HG02884 (cell line): ENCODE results near the gene HLA-DQA1.
"Not testable (repeated sequence)": the region's sequence is repeated elsewhere in the genome, so short reads cannot be mapped to it uniquely, and the experiment has no call there.

Experiments
- ATAC-seq: cut with Tn5 transposase; IDR thresholded peaks from one replicate; pipeline ENCODE4 v1.9.1; 2021; ENCODE audit warnings: mild to moderate bottlenecking, moderate library complexity; ENCODE audit not compliant: unreplicated experiment

HLA-DQA1 gene

DNA sequence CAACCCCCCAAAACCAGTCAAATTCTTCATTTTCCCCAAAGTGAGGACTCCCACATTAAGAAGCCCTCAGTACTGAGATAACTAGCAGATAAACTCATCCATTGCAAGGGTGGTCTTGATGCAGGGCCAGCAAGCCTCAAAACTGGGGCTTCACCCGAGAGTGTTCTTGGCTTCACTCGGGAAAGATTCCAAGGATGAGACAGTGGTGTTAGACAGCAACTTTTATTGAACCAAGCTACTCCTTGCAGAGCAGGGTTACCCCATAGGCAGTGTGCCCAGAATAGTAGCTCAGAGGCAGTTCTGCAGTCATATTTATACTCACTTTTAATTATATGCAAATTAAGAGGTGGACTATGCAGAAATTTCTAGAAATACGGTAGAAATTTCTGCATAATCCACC, 15.8 kb upstream of the HLA-DQA1 start:
- no peak for ATAC-seq

DNA sequence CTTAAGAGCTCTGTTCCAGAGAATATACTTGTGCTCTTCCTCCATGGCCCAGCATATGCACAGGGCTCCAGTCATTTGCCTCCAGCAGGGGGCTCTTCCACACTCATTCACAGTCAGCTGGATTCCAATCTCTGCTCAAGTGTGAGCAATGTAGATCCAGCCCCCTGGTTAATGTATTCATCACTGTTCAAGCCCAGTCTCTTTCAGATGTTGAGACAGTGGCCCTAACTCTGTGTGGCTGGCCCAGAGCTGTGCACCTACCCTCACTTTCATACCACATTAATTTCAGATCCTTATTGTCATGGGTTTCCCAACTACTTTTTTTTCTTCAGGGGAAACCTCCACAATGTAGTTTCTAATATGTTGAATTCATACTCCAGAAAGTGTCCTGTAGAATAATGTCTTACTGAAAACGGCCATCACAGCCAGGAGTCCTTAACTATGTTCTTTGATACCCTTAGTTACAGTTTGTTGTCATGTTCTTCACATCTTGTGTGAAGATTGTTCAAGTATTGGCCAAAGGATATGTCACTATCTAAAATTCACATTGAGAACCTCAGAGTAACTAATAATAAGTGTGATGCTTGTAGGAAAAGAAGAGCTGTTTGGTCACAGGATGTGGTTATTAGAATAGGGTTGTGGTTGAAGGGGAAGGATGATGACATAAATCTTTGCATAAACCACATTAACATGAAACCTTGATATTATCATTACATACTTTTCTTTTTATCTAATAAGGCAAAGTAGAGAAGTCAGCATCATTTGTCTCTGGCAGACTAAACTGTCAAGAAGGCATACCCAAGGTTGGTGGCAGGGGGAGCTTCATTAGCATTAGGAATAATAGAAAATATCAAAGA, 14.4 kb upstream of the HLA-DQA1 start:
- ATAC-seq, result peak; percentile 57

GRCh38 chr6:32623693-32624092, 13.5 kb upstream of the HLA-DQA1 start:
- ATAC-seq, result no peak

DNA sequence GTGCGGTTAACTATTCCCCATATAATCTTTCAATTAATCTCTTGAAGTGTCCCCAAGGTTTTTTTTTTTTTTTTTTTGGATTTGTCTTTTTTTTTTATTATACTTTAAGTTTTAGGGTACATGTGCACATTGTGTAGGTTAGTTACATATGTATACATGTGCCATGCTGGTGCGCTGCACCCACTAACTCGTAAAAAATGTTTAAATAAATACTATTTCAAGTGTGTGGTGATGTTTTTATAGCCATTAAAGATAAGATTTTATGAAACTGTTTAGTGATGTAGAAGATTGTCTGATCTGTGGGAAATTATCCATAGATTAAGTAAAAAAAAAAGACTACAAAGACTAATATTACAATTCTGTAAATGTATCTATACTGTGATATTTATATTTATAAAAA, 12.6 kb upstream of the HLA-DQA1 start:
- ATAC-seq, result no peak

GRCh38 chr6:32625137-32625536, 12.1 kb upstream of the HLA-DQA1 start:
- no peak for ATAC-seq

DNA sequence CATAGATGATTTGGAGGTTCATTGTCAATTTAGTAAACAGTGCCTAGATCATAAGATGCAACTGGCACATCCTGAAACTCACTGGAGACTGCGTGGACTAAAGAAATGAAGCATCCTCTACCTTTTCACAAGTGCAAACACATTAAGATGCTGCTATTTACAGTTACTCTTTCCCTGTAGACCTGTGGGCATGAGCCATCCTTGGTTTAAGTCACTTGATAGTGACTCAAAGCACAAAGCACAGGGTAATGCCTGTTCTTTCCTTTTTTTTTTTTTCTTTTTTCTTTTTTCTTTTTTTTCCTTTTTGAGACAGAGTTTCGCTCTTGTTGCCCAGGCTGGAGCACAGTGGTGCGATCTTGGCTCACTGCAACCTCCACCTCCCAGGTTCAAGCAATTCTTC, 10.0 kb upstream of the HLA-DQA1 start:
- no peak for ATAC-seq

GRCh38 chr6:32627831-32628230, 9.4 kb upstream of the HLA-DQA1 start:
- ATAC-seq, result no peak

DNA sequence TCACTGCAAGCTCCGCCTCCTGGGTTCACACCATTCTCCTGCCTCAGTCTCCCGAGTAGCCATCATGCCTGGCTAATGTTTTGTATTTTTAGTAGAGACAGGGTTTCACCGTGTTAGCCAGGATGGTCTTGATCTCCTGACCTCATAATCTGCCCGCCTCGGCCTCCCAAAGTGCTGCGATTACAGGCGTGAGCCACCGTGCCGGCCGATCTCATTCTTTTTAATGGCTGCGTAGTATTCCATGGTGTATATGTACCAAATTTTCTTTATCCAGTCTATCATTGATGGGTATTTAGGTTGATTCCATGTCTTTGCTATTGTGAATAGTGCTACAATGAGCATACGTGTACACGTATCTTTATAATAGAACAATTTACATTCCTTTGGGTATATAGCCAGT, 7.4 kb upstream of the HLA-DQA1 start:
- not testable (repeated sequence) for ATAC-seq

- ATAC-seq, result no peak
Measured at GRCh38 chr6:32635526-32636123, 1.6 kb upstream of the HLA-DQA1 start.

- ATAC-seq, result no peak
Measured at GRCh38 chr6:32637883-32638282, 677 bp downstream of the HLA-DQA1 start.

DNA sequence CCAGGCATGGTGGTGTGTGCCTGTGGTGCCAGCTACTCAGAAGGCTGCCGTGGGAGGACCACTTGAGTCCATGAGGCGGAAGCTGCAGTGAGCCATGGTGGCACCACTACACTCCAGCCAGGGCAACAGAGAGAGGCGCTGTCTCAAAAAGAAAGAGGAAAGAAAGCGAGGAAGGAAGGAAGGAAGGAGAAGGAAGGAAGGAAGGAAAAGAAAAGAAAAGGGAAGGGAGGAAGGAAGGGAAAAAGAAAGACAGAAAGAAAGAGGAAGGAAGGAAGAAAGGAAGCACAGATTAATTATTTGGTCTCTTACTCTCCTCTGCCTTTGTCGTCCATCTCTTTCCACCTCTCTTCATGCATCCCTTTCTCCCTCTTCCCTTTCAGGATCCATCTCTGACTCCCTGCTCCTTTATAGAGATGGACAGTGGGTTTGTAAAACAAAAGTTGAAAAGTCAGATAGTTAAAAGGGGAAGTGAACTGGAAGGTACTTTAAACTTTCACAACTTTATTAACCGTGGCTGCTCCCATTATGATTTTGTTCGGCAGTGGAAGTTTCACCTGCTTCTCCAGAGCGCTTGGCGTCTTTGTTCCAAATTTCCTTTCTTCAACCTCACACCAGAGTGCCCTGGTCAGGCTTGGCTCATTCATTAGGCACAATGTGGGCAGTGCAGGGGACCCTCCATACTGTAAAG, 1.5 kb downstream of the HLA-DQA1 start:
- no peak for ATAC-seq

GRCh38 chr6:32639440-32640394, 2.5 kb downstream of the HLA-DQA1 start:
- ATAC-seq, result no peak

- no peak for ATAC-seq
Measured at GRCh38 chr6:32641122-32641521, 3.9 kb downstream of the HLA-DQA1 start.

DNA sequence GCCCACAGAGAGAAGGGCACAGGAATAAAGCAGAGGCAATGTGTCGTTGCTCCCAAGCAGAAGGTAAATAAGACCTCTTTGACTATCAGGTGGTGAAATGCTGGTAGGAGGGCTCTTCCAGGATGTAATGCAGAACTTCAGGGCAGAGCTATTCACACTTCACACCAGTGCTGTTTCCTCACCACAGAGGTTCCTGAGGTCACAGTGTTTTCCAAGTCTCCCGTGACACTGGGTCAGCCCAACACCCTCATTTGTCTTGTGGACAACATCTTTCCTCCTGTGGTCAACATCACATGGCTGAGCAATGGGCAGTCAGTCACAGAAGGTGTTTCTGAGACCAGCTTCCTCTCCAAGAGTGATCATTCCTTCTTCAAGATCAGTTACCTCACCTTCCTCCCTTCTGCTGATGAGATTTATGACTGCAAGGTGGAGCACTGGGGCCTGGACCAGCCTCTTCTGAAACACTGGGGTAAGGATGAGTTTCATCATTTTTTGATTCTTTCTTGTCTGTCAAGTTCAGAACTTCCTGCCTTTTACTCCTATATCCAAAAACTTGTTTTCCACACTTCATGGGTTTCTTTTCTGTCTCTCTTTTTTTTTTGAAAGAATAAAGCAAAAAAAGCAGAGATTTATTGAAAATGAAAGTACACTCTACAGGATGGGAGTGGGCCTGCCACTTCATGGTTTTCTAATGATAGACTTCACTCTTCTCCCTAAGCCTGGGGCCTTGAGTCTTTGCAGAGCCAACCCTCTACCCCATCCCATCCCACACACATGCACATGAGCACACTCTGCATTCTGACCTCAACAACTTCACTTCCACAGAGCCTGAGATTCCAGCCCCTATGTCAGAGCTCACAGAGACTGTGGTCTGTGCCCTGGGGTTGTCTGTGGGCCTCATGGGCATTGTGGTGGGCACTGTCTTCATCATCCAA, 4.8 kb downstream of the HLA-DQA1 start:
- ATAC-seq, result not testable (repeated sequence)

DNA sequence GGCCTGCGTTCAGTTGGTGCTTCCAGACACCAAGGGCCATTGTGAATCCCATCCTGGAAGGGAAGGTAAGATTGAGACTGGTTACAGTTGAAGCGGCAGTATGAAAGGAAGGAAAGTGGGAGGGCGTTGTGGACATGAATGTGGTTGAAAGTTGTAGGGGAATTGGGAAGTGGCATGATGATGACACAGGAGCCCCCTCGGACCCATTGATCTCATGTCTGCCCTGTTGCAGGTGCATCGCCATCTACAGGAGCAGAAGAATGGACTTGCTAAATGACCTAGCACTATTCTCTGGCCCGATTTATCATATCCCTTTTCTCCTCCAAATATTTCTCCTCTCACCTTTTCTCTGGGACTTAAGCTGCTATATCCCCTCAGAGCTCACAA, 5.5 kb downstream of the HLA-DQA1 start:
- no peak for ATAC-seq

DNA sequence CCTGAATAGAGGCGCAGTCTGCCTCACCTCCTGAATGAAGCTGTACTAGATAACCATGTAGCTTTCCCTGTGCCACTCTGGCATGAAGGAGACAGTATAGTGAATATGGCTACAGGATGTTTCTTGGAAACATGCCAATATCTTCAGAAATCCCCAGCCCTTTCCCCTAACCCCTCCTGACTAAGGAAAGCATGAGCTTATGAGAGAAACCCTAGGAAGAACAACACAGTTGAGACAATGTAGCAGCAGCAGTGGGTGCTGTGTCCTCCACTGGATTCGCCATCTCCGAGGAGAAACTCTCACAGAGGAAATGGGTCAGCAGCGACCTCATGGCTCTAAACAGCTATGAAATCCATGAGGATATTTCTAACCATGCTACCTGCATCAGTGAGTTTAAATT, 6.7 kb downstream of the HLA-DQA1 start:
- no peak for ATAC-seq

DNA sequence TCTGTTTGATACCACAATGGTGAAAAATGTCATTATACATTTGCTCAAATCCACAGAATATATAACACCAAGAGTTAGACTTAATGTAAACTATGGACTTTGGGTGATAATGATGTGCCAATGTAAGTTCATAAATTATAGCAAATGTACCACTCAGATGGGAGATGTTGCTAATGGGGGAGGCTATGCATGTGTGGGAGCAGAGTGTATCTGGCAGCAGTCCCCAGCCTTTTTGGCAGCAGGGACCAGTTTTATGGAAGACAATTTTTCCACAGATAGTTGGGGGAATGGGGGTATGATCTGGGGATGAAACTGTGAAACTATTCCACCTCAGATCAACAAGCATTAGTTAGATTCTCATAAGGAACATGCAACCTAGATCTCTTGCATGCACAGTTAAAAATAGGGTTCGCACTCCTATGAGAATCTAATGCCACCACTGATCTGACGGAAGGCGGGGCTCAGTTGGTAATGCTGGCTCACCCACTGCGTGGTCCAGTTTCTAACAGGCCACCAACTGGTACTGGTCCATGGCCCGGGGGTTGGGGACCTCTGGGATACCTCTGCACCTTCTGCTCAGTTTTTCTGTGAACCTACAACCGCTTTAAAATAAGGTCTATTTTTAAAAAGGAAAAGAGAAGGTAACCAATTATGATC, 8.0 kb downstream of the HLA-DQA1 start:
- ATAC-seq, result no peak

DNA sequence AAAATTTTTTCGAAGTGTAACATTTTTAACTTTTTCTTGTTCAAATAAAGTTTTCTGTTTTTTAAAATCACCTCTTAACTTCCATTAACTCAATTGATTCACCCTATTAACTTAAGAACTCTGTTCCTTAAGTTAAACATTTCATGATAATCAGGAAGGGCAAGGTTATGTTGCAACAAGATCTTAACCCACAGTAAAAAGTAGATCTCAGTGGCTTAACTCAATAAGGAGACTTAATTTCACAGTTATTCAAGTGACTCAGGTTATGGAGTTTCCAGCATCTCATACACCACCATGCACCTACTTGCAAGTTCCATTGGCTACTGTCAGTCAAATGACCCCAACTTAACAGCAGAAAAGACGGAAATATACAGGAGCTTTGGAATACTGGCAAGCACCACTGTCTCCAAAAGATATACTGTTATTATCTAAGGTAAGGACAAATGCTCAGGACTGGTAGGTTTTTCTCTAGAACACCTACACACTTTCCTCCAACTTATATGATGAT, 18.1 kb downstream of the HLA-DQA1 start:
- no peak for ATAC-seq

GRCh38 chr6:32657329-32657728, 20.1 kb downstream of the HLA-DQA1 start:
- ATAC-seq, result not testable (repeated sequence)
